ENCODE data around the gene PRB3.

PRB3 gene

GRCh38 chr12:11269607-11270006, at the start of gene PRB3:
Gene PRB3 (minus strand): TSS chr12:11269707. CDS start chr12:11269669, 38 bp downstream.
- ATAC-seq (ENCODE audit: low read depth) (no peak), DNase-seq (ENCODE audit: low spot score) (no peak)

GRCh38 chr12:11310336-11310735, 40.8 kb upstream of the PRB3 start, which contains the start of gene PRB4:
Gene PRB4 (minus strand): TSS chr12:11310436. CDS start chr12:11310398, 38 bp downstream.
- DNase-seq (ENCODE audit: low spot score) (no peak), ATAC-seq (ENCODE audit: low read depth) (no peak)
- Histone ChIP-seq H3K36me3 (ENCODE audit: low read depth) (no peaks in the 10 kb centered on the region), H3K4me3 (ENCODE audit: severe bottlenecking) (no peak within 1 kb of the TSS), H3K27me3 (ENCODE audit: insufficient read depth, poor library complexity, severe bottlenecking) (no peaks in the 10 kb centered on the region), H3K27ac (ENCODE audit: poor library complexity, severe bottlenecking) (no peak within 1 kb of the TSS), H3K4me1 (ENCODE audit: insufficient read depth, poor library complexity, severe bottlenecking) (no peaks in the 10 kb centered on the region), H3K9me3 (ENCODE audit: severe bottlenecking) (no peaks in the 10 kb centered on the region)
- no peak for TF ChIP-seq CTCF (IDR thresholded peaks at IDR 0.05; ENCODE audit: poor library complexity, severe bottlenecking)

More at GRCh38 chr12:11269607-11270006, at the start of gene PRB3:
- H3K27me3 ChIP-seq (ENCODE audit: insufficient read depth, poor library complexity, severe bottlenecking), result no peaks in the 10 kb centered on the region
- H3K4me1 ChIP-seq (ENCODE audit: insufficient read depth, poor library complexity, severe bottlenecking), result no peaks in the 10 kb centered on the region
- H3K27ac ChIP-seq (ENCODE audit: poor library complexity, severe bottlenecking), result no peak within 1 kb of the TSS
- no peaks in the 10 kb centered on the region for H3K9me3 ChIP-seq (ENCODE audit: severe bottlenecking)
- no peak within 1 kb of the TSS for H3K4me3 ChIP-seq (ENCODE audit: severe bottlenecking)
- H3K36me3 ChIP-seq (ENCODE audit: low read depth), result no peaks in the 10 kb centered on the region
- no peak for TF ChIP-seq CTCF (IDR thresholded peaks at IDR 0.05; ENCODE audit: poor library complexity, severe bottlenecking)

GRCh38 chr12:11307143-11307542, 37.6 kb upstream of the PRB3 start:
- Histone ChIP-seq H3K4me3 (ENCODE audit: severe bottlenecking) (no peak overlapping the region), H3K36me3 (ENCODE audit: low read depth) (no peaks in the 10 kb centered on the region), H3K27me3 (ENCODE audit: insufficient read depth, poor library complexity, severe bottlenecking) (no peaks in the 10 kb centered on the region), H3K27ac (ENCODE audit: poor library complexity, severe bottlenecking) (no peak overlapping the region), H3K9me3 (ENCODE audit: severe bottlenecking) (no peaks in the 10 kb centered on the region), H3K4me1 (ENCODE audit: insufficient read depth, poor library complexity, severe bottlenecking) (no peaks in the 10 kb centered on the region)
- TF ChIP-seq CTCF (IDR thresholded peaks at IDR 0.05; ENCODE audit: poor library complexity, severe bottlenecking), result no peak
- DNase-seq (ENCODE audit: low spot score) (no peak), ATAC-seq (ENCODE audit: low read depth) (peak; percentile 38; the same call in 2 of the 3 replicates)

- ATAC-seq (ENCODE audit: low read depth) (no peak), DNase-seq (ENCODE audit: low spot score) (no peak)
- Histone ChIP-seq H3K36me3 (ENCODE audit: low read depth) (no peaks in the 10 kb centered on the region), H3K4me3 (ENCODE audit: severe bottlenecking) (no peak overlapping the region), H3K27ac (ENCODE audit: poor library complexity, severe bottlenecking) (no peak overlapping the region), H3K4me1 (ENCODE audit: insufficient read depth, poor library complexity, severe bottlenecking) (no peaks in the 10 kb centered on the region), H3K27me3 (ENCODE audit: insufficient read depth, poor library complexity, severe bottlenecking) (no peaks in the 10 kb centered on the region), H3K9me3 (ENCODE audit: severe bottlenecking) (no peaks in the 10 kb centered on the region)
- TF ChIP-seq CTCF (IDR thresholded peaks at IDR 0.05; ENCODE audit: poor library complexity, severe bottlenecking), result no peak
Observed at GRCh38 chr12:11273449-11273848, 3.9 kb upstream of the PRB3 start.

GRCh38 chr12:11264501-11264900, 5.0 kb downstream of the PRB3 start:
- no peak for DNase-seq (ENCODE audit: low spot score)
- Histone ChIP-seq H3K36me3 (ENCODE audit: low read depth) (no peaks in the 10 kb centered on the region), H3K4me3 (ENCODE audit: severe bottlenecking) (no peak overlapping the region), H3K9me3 (ENCODE audit: severe bottlenecking) (no peaks in the 10 kb centered on the region), H3K27ac (ENCODE audit: poor library complexity, severe bottlenecking) (no peak overlapping the region), H3K27me3 (ENCODE audit: insufficient read depth, poor library complexity, severe bottlenecking) (no peaks in the 10 kb centered on the region), H3K4me1 (ENCODE audit: insufficient read depth, poor library complexity, severe bottlenecking) (no peaks in the 10 kb centered on the region)
- ATAC-seq (ENCODE audit: low read depth), result no peak
- TF ChIP-seq CTCF (IDR thresholded peaks at IDR 0.05; ENCODE audit: poor library complexity, severe bottlenecking), result no peak
